ENCODE measurements around the gene MAN1A2.
"Not testable (repeated sequence)": the region's sequence is repeated elsewhere in the genome, so short reads cannot be mapped to it uniquely, and the experiment has no call there.

The MAN1A2 gene

DNA sequence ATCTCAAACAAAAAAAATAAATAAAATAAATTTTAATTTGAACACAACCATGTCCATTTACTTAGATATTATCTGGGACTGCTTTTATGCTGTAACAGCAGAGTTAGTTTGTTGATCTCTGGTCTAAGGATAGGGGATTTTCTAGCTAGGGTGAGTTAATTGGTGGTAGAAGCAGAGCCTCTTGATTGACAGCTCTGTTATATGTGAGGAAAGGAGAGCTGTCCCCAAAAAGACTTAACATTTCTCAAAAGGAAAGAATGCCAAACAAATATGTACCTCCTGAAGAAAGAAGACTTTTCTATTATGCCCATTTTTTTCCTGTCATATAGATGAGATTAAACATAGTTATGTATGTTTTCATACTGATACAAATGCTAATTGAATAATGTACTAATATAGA lies 37.8 kb downstream of the MAN1A2 start:
- no peak for DNase-seq

DNA sequence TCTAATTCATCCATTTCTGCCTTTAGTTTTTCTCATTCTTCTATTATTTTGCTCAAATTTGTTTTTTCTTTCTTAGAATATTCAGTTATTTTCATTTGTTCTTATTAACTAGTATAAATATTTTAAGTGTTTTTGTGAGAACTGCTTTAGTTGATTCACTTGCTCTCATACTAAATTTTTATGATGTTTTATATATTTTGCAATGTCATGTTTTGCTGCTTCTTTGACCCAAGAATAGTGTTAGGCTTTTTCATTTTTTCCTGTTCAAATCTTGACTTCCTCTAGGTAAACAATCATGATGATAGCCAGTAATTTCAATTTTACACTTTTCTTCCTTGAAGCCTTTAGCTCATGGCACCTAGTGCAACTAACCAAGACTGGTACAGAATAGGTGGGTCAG lies 45.2 kb downstream of the MAN1A2 start:
- DNase-seq: no peak

DNA sequence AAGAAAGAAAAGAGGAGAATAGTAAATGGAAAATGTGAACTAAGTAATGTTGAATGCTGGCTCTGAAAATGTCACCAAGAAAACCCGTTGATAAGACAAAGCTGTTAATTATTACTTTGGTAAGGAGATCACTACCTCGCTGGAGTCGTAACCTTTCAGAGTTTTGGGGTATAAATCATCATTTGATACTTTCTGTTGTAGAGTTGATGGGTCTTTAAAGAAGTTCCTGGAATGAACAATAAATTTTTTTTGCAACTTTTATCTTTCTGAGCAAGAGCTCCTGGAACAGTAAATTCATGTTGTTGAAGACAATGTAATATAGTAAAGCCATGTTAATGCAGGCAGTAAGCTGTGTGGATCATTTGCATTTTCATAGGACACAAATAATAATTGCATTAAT lies 46.2 kb downstream of the MAN1A2 start:
- no peak for DNase-seq

DNA sequence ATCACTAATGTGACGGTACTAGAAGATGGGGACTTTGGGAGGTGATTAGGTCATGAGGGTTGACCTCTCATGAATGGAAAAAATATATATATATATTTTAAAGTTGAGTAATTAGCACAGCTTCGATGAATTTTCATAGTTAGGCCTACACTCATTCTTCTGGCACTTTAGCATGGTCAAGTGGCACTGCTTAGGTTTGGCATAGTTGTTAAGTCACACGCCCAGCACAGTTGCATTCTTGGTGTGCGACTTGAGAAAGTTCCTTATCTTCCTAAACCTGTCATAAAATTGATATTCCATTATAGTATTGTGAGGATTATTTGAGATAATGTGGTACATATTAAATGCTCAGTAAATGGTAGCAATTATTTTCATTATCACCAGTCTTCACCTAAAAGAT lies 47.7 kb downstream of the MAN1A2 start:
- no peak for DNase-seq

DNA sequence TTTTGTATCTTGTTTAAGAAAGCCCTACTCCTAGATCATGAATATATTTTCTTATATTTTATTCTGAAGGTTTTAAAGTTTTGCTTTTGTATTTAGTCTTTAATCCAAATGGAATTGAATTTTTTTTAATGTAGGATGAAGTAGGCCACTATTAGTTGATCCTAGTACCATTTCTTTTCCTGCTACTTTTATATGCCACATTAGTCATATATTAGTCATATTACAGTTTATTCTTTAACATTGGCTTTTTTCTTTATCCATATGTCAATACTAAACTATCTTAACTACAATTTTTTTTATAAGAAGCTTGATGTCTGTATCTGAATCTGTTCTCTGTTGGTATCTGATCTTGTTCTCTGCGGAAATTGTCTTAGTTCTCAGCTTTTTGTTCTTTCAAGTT lies 48.8 kb downstream of the MAN1A2 start:
- no peak for DNase-seq

DNA sequence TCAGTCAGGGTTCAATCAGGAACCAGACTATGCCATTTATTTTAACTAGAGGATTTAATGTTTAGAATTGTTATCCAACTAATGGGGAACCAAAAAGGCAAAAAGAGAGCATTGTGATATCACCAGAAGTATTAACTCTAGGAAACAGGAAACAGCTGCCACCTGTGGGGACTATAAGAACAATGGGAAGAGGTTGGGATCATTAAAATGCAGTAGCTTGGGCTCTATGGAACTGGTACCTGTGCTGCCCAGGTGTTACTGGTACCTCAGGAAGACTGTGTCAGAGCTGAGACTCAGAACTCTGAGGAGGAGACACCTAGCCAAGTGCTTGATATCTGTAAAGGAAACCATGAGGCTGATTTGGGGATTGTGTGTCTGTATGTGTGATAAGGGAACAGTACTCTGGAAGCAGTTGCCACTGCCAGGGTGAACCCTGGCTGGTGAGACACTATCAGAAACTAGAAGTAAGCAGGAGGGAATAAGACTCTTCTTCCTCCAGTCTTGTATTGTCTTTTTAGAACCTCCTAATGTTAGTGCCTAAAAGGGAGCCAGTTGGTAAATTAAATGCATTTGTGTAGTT lies 49.4 kb downstream of the MAN1A2 start:
- no peak for DNase-seq

DNA sequence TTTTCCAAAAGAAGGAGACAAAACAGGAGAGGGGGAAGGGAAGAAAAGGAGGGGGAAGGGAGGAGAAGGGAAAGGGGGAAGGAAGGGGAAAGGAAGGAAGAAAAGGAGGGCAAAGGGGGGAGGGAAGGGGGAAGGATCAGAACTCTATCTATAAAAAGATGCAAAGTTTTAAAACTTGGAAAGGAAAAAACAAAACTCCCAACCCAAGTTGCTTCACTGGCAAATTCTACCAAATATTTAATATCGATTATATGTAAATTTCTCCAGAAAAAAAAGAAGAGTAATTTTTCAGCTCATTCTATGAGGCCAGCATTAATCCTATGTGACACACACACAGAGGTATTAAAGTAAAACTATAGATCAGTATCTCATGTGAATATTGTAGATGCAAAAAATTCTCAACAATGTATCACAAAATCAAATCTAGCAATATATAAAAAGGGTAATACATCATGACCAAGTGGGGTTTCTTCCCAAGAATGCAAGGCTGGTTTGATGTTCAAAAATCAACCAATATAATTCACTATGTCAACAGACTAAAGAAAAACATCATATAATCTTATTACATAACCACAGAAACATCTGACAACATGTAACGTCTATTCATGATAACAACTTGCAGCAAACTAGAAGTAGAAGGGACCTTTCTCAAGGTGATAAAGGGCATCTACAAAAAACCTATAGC lies 57.9 kb downstream of the MAN1A2 start:
- no peak for DNase-seq

DNA sequence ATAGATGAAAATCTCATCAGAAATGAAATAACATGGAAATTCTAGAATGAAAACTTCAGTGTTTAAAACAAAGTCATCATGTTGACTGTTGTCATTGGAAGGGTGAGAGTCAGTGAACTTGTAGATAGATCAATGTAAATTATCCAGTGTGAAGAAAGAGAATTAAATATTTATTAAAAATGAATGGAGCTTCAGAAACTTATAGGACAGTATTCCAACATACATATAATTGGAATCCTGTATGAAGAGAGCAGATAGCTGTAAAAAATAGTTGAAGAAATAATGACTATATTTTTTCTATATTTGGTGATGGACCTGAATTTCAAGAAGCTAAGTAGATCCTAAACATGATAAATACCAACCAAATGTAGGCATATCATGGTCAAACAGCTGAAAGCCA lies 60.0 kb downstream of the MAN1A2 start:
- DNase-seq: no peak

DNA sequence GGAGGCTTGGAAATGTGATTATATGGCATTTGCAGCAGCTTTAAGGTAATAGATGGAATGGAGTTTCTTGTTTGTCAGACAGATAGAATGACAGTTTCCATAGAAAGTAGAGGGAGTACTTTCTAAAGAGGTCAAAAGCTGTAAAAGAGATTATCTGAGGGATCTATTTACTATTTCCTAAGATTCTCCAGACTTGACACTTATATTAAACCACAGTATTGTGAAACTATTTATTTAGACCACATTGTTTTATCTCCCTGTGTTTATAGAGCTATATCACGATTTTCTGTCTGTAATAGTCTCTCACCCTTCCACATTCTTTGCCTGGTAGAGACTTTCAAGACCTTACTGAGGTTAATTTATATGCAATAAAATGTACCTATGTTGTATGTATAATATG lies 66.7 kb downstream of the MAN1A2 start:
- DNase-seq: no peak

DNA sequence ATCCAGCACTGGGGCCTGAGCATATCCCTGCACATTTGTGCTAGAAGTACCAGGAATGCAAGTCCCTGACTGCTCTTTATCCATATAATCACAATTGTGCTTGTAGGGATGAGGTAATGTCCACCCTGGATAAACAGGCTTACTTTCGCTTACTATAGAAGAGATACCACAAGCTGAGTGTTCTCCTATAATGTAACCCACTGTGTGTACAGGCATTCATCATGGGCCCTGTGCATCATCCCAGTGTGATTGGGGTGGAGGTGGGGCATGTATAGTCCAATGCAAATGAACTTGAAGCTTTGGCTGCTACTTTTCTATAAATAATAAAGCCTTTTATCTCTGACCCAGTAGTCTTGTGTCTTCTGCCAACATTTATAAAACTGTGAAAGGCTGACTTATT lies 69.3 kb downstream of the MAN1A2 start:
- DNase-seq: no peak

DNA sequence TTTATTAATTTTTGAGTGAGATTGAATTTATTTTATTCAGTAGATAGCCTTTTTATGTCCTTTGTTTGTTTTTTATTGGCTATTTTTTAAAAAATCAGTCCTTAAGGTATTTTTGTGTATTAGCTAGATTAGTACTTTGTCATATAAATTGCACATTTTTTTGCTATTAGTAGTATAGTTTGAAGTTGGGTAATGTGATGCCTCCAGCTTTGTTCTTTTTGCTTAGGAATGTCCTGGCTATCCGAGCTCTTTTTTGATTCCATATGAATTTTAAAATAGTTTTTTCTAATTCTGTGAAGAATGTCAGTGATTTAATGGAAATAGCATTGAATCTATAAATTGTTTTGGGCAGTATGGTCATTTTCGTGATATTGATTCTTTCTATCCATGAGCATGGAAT lies 80.4 kb downstream of the MAN1A2 start:
- DNase-seq: no peak

DNA sequence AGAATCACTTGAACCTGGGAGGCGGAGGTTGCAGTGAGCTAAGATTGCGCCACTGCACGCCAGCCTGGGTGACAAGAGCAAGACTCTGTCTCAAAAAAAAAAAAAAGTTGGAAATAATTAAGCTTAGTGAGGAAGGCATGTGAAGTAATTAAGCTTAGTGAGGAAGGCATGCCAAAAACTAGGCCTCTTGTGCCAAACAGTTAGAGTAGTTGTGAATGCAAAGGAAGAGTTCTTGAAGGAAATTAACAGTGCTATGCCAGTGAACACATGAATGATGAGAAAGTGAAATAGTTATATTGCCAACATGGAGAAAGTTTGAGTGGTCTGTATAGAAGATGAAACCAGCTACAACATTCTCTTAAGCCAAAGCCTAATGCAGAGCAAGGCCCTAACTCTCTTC lies 85.0 kb downstream of the MAN1A2 start:
- DNase-seq: no peak

DNA sequence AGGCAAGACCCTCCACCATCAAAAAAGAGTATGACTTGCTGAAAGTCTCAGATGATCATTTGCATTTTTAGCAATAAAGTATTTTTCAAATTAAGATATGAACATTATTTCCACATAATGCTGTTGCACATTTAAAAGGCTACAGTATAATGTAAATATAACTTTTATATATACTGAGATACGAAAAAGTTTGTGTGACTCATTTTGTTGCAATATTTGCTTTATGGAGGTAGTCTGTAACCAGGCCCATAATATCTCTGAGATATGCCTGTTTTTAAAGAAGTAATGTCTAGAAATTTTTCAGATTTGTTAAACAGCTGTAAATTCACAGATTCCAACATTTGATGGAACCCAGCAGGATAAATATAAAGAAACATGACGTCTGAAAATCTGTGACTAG lies 86.7 kb downstream of the MAN1A2 start:
- DNase-seq: no peak

DNA sequence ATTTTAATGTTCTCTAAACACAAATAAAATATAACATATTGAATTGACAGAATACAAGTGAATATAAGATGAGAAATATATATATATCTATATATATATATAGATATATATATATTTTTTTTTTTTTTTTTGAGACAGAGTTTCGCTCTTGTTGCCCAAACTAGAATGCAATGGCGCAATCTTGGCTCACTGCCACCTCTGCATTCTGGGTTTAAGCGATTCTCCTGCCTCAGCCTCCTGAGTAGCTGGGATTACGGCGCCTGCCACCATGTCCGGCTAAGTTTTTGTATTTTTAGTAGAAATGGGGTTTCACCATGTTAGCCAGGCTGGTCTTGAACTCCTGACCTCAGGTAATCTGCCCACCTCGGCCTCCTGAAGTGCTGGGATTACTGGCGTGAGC lies 91.2 kb downstream of the MAN1A2 start:
- not testable (repeated sequence) for DNase-seq

DNA sequence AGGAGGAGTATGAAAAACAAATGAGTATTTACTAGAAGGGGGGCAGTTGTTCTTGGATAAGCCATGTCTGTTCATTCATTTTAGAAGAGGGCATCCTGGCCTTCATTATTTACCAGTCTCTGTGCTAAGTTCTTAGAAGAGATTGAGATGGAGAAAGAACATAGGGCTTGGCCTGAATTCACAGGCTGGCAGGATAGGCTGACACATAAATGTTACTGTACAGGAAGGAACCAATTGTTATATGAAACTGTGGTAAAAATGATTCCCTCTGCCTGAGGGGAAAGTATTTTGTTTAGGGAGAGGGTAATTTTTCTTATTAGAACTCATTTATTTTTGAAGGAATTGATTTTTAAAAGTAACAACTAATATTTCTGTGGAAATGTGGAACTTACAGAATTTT lies 99.5 kb downstream of the MAN1A2 start:
- DNase-seq: no peak

DNA sequence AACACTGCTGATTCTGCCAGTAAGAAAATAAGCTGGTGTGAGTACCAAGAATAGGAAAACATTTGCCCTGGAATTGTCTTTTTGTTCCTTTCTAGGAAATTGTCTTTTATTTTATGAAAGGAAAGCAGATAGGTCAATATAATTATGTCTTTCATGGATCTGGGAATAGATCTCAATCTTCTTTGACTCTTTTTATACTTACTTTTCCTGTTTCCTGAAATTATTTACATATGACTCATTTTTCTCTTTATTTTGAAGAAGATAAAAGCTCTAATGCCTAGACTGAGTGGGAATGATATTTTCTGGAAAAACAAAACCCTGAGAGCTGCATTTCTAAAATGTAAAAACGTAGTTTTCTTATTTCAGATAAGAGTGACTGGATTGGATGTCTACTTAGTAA lies 100.1 kb downstream of the MAN1A2 start:
- no peak for DNase-seq

DNA sequence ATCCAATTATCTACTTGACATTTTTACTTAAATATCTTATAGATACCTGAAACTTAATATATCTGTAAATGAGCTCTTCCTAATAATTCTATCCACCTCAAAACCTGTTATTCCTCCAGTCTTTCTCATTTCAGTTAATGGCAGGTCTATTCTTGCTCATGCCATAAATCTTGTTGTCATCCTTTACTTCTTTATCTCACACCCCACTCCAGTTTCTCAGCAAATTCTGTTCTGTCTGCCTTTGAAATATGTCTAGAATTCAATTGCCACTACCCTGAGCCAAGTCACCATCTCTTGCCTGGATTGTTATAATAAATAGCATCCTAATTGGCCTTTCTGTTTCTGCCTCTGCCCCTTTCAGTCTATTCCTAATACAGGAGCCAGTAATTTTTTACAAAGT lies 105.8 kb downstream of the MAN1A2 start:
- no peak for DNase-seq

DNA sequence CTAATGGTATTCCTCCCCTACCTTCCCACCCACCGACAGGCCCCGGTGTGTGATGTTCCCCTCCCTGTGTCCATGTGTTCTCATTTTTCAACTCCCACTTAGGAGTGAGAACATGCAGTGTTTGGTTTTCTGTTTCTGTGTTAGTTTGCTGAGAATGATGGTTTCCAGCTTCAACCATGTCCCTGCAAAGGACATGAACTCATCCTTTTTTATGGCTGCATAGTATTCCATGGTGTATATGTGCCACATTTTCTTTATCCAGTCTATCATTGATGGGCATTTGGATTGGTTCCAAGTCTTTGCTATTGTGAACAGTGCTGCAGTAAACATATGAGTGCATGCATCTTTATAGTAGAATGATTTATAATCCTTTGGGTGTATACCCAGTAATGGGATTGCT lies 108.2 kb downstream of the MAN1A2 start:
- not testable (repeated sequence) for DNase-seq

DNA sequence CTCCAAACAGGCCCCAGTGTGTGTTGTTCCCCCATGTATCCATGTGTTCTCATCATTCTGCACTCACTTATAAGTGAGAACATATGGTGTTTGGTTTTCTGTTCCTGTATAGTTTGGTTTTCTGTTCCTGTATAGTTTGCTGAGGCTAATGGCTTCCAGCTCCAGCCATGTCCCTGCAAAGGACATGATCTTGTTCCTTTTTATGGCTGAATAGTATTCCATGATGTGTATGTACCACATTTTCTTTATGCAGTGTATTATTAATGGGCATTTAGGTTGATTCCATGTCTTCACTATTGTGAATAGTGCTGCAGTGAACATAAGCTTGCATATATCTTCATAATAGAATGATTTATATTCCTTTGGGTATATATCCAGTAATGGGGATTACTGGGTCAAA lies 111.8 kb downstream of the MAN1A2 start:
- DNase-seq: no peak

DNA sequence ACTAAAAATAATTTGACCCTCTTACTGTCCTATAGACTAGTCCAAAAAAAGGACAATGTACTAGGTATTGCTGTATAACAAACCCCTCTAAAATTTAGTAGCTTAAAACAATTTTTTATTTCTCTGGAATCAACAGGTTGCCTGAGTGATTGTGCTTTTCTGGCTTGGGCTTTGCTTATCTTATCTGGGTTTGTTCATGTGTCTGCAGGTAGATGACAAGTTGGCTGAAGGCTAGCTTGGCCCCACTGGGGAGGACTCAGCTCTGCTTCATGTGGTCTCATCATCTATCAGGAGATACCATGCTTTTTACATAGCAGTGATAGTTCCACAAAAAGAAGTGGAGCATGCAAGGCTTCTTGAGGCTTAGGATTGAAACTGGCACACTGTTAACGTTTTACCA lies 114.2 kb downstream of the MAN1A2 start:
- DNase-seq: no peak

DNA sequence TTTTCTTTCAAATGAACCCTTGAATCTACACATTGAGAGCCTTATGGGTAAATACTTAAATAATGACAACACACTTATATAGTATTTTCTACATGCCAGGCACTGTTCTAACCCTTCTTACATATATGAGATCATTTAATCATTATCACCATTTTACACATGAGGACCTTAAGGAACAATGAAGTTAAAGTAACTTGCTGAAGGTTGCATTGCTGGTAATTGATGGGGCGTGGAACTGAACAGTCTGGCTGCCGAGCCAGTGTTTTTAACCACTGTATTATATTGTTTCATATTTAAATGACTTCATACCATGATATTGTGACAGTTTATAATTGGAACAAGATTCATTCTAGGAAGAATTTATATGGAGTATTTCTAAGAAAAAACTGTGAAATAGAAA lies 126.7 kb downstream of the MAN1A2 start:
- DNase-seq: no peak

DNA sequence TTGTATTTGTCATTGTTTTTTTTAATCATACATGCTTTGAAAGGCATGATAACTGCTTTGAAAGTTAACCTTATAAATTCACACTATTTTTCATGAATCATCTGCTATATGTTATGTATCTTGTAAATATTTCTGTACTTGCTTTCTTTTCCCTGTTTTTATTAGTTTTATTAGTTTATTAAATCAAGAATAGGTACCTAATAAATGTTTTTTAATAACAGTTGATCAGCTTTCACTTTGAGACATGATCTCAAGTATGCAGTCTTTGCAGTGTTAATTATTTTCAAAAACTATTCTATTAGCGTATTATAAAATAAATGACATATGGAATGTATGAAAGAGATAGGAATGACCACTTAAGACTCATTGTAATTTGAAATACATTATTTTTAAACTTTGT lies 127.8 kb downstream of the MAN1A2 start:
- no peak for DNase-seq

DNA sequence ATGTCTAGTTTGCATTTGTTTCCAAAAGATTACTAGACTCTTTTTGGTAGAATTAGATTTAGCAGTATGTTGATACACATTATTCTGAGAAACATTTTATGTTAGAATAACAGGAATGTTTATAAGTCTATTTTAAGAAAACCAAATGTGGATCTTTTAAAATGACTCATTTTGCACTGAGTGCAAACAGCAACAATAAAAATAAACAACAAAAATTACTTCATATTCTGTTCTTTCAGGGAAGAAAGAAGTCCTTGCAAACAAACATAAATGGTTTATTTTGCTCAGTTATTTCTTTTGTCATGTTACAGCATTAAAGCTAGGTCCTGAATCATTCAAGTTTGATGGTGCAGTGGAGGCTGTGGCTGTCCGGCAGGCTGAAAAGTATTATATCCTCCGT lies 131.8 kb downstream of the MAN1A2 start:
- DNase-seq: no peak

DNA sequence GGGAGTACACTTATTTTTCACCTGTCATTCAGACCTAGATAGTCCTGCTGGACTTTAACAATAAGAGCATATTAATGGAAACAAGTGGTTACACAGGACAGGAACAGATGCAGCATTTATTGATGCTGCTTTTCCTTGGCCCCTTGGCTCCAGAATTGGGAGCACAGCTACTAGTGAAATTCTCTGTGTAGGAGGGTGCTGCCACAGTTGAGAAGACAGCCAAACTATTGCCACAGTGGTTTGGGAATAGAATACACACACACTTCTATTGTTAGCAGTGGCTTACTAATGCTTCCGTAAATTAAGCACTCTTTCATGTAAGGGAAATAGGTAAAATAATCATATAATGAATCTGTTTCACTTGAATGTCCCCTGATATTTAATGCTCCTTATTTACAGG lies 133.3 kb downstream of the MAN1A2 start:
- DNase-seq: no peak

DNA sequence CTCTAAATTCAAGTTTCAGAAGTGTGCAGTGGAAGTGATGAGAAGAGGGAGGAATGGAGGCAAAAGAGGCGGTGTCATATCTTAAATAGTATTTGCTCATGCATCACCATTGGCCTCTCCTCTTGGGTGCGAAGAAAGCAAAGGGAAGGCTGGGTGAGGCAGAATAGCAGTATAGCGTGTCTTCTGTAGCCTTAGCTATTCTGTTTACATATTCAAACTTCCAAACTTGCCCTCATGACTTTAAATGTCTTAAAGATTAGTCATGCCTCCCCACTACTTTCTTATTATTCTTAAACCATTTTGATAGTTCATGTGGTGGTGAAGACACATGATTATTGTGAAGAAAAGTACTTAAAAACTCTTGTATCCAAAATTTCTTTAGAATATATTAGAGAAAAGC lies 134.0 kb downstream of the MAN1A2 start:
- DNase-seq: no peak
